ENCODE results near the gene SPDEF.

SPDEF gene

GRCh38 chr6:34583461-34583860, 27.3 kb upstream of the SPDEF start:
- DNase-seq: no peak

DNA sequence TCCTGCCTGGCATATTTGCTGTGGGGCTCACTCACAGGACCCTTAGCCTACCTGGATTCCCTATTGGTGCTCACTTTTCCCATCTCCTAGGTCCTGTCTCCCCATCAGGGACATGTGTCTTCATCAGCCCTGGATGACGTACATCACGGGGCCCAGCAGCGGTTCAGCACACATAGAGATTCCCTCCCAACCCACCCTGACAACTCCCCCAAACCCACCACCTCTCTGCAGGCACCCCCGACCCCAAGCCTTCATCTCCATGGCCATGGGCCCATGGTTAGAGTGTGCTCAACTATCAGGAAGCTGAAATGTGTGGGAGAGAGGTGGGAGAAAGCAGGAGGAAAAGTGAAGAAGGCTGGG, 25.4 kb upstream of the SPDEF start:
- DNase-seq: no peak

GRCh38 chr6:34580707-34581560, 24.8 kb upstream of the SPDEF start:
- no peak for DNase-seq

DNA sequence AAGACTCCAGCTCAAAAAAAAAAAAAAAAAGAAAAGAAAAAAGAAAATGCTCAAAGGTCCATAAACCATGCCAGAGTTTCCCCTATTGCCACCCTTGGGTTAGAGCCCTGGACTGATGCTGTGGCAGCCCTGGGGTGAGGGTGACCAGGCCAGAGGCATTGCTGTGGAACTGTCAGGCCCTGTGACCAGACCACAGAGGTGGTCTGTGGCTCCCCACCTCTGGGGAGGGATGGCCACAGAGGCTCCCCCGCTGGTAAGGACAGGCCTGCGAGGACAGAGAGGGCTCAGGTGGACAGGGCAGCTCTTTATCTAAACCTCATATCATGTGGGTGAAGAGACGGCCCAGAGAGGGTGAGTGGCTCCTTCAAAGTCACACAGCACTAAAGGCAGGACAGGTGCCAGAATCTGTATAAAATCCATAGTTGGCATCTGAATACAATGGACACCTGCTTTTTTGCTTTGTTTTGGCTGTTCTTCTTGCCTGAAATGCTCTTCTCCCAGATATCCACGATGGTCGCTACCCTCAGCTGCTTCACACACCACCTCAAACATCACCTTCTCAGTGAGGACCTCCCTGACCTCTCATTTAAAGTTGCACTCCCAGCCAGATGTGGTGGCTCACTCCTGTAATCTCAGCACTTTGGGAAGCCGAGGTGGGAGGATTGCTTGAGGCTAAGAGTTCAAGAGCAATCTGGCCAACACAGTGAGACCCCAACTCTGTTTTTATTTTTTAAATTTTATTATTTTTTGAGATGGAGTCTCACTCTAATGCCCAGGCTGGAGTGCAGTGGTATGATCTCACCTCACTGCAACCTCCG, 22.5 kb upstream of the SPDEF start:
- no peak for DNase-seq

GRCh38 chr6:34576286-34576955, 20.3 kb upstream of the SPDEF start:
- DNase-seq: no peak

DNA sequence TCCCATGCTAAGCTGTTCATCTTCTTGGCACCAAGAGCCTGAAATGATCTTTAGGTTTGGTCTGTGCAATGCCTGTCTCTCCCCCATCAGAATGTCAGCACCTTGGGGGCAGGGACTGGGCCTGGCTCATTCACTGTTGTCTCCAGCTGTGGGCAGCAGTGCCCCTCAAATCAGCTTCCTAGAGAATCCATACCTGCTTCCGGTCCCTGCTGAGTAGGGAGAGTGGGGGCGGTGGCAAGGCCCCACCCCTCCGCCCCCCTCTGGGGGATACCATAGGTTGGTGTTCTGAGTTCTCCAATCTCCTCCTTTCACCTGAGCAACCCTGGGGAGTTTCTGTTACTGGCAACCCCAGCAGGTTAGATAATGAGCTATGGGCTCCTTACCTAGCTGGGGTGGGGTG, 19.2 kb upstream of the SPDEF start:
- no peak for DNase-seq

- no peak for DNase-seq
Measured at GRCh38 chr6:34574647-34575293, 18.6 kb upstream of the SPDEF start.

DNA sequence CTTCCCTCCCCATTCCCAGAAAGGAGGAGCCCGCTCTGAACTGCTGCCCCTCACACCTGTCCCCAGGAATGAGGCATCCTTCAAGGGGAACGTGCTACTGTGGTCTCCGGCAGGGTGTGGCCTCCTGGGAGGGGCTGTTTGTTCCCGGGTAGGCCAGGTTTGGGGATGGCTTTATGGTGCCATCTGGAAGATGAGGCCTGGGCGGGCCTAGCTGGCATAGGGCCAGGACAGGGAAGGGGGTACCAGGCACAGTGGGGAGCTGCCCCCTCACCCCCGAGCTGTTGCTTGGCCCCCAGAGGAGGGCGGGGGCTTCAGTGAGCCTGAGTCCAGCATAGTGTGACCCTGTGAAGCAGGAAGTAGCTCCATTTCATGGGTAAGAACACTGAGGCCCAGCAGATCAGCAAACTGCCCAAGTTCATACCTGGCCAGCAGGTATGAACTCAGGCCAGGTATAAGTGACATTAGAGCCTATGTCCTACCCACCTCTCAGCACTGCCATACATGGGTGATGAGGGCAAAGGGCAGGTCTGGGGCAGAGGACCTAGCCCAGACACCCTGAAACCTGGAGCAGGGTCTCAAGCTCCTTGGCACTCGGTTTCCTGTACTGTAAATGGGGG, 17.5 kb upstream of the SPDEF start:
- no peak for DNase-seq

- no peak for DNase-seq
Measured at GRCh38 chr6:34572585-34572984, 16.5 kb upstream of the SPDEF start.

DNA sequence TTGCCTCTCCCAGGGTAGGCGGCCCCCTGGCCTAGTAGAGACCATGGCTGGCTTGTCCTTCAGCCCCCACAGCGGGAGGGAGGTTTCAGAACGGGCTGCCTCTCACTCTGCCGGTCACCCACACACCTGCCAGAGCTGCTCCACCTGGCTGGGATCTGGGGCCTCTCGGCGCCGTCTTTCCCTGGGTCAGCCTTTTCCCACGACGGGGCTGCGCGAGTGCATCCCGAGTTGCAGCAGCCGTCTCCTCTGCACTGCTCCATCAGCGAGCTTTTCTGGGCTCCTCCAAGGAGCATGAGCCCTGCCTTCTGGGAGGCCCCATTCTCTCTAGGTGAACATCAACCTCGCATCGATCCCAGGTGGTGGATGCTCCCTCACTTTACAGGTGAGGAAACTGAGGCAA, 15.9 kb upstream of the SPDEF start:
- no peak for DNase-seq

DNA sequence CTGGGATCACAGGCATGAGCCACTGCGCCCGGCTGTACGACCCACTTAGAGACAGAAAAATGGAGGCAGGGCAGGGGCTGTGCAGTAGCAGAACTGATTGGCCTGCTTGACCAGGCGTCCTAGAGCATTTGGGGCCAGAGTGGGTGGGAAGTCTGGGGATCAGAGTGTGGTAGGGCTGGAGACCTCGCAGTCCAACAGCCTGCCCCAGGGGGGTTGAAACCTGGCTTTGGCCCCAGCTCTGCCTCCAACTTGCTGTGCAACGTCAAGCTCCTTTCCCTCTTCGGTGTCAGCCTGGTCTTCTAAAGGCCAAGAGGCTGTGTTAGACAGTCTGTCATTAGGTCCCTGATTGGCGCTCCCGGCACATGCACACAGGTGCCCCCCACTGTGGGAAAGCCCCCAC, 15.3 kb upstream of the SPDEF start:
- no peak for DNase-seq

- no peak for DNase-seq
Measured at GRCh38 chr6:34570066-34570833, 14.1 kb upstream of the SPDEF start.

GRCh38 chr6:34569361-34569973, 13.3 kb upstream of the SPDEF start:
- no peak for DNase-seq

DNA sequence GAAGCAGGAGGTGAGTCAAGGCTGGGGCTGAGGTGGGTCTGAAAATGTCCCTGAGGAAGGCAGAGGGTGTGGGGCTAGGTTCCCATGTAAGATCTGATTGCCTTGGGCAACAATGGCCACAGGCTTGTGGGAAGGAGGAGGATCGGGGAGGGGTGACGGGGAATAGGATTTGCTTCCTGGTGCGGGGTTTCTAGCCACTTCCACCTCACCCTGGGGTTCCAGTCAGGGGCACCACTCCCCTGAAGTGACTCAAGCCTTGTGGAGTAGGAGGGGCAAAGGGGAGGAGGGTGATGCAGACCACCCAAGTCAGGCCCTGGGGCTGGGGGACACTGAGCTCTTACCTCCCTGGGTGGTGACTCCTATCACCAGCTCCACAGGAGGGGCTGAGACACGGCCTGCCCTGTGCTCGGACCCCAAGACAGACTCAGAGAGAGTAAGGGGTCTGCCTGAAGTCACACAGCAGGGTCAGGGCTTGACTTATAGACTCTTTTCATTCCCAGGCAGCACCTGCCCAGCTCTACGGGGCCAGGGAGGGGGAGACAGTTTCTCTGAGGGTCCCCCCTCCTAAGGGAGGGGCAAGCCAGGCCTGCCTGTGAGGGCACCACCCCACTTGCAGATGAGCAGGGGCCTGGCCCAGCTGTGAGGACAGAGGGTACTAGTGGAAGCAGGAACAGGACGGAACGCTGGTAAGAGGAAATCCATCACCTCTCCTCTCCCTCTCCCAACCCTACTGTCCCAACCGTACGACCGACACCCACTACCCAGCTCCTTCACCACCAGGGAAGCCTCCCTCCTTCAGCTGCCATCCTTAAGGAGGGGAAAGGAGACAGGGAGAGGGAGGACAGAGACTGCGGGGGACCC, 12.4 kb upstream of the SPDEF start:
- no peak for DNase-seq

GRCh38 chr6:34566830-34567546, 10.9 kb upstream of the SPDEF start:
- no peak for DNase-seq

GRCh38 chr6:34565722-34566137, 9.6 kb upstream of the SPDEF start:
- DNase-seq: no peak

- DNase-seq: no peak
Measured at GRCh38 chr6:34564181-34564580, 8.1 kb upstream of the SPDEF start.

GRCh38 chr6:34563513-34563870, 7.4 kb upstream of the SPDEF start:
- no peak for DNase-seq

GRCh38 chr6:34562861-34563512, 6.9 kb upstream of the SPDEF start:
- DNase-seq: no peak

Data from activated T-cell treated with anti-CD3 and anti-CD28 coated beads for 4 hours (primary cell).